Occipital lobe (tissue), 2 donors: ENCODE results near the gene CNGB1. TPM values are rescaled to one million over a fixed set of nuclear protein-coding genes. Genes with fewer than 3 reads are reported as not detected.
"Not testable (repeated sequence)": the region's sequence is repeated elsewhere in the genome, so short reads cannot be mapped to it uniquely, and the experiment has no call there.

ENCODE experiments used
- DNase-seq: peaks from one replicate; lab custom pipeline; 2025; lab: John Stamatoyannopoulos, UW
- total RNA-seq: library from RNA; depleted of rRNA; stranded (reverse); fragments of >200 nt; gene quantifications from one replicate; pipeline ENCODE4 v1.2.3, GENCODE V29; 2014

CNGB1 gene
- total RNA-seq, 1 donor from 2014 or later: not detected

- no peak for DNase-seq
Measured at GRCh38 chr16:57930533-57930932, 40.4 kb downstream of the CNGB1 start.

- no peak for DNase-seq
Measured at GRCh38 chr16:57929250-57929649, 41.7 kb downstream of the CNGB1 start.

- no peak for DNase-seq
Measured at GRCh38 chr16:57926041-57926440, 44.9 kb downstream of the CNGB1 start.

- no peak for DNase-seq
Measured at GRCh38 chr16:57925310-57925709, 45.6 kb downstream of the CNGB1 start.

- DNase-seq: no peak
Measured at GRCh38 chr16:57924514-57924913, 46.4 kb downstream of the CNGB1 start.

GRCh38 chr16:57923841-57924240 lies 47.1 kb downstream of the CNGB1 start:
- DNase-seq: no peak

- DNase-seq: no peak
Measured at GRCh38 chr16:57923418-57923817, 47.5 kb downstream of the CNGB1 start.

- no peak for DNase-seq
Measured at GRCh38 chr16:57920880-57921229, 50.1 kb downstream of the CNGB1 start.

GRCh38 chr16:57920215-57920879 lies 50.6 kb downstream of the CNGB1 start:
- no peak for DNase-seq

GRCh38 chr16:57918994-57919393 lies 51.9 kb downstream of the CNGB1 start:
- no peak for DNase-seq

- no peak for DNase-seq
Measured at GRCh38 chr16:57918444-57918843, 52.5 kb downstream of the CNGB1 start.

GRCh38 chr16:57917929-57918328 lies 53.0 kb downstream of the CNGB1 start:
- DNase-seq: not testable (repeated sequence)

- not testable (repeated sequence) for DNase-seq
Measured at GRCh38 chr16:57917489-57917888, 53.4 kb downstream of the CNGB1 start.

- no peak for DNase-seq
Measured at GRCh38 chr16:57916735-57917438, 54.0 kb downstream of the CNGB1 start.

- DNase-seq: no peak
Measured at GRCh38 chr16:57915811-57916488, 55.0 kb downstream of the CNGB1 start.

GRCh38 chr16:57915267-57915666 lies 55.7 kb downstream of the CNGB1 start:
- DNase-seq: no peak

- no peak for DNase-seq
Measured at GRCh38 chr16:57914244-57915173, 56.4 kb downstream of the CNGB1 start.

- DNase-seq: no peak
Measured at GRCh38 chr16:57912529-57913260, 58.2 kb downstream of the CNGB1 start.

GRCh38 chr16:57911743-57912142 lies 59.2 kb downstream of the CNGB1 start:
- DNase-seq: no peak

GRCh38 chr16:57910696-57911095 lies 60.2 kb downstream of the CNGB1 start:
- DNase-seq: no peak
